Small intestine (tissue), 7 donors: ENCODE data around the gene AKR1E2. TPM values are rescaled to one million over a fixed set of nuclear protein-coding genes. Genes with fewer than 3 reads are reported as not detected.

Source experiments
- DNase-seq, 2 donors: peaks; one replicate each; pipeline versions ENCODE4 v3.0.0 to v3.0.0-alpha.2; 2013
- FAIRE-seq: peaks from 2 replicates; lab custom pipeline; 2012; peaks lifted over from hg19 to GRCh38; lab: Jason Lieb, UNC
- H3K27ac ChIP-seq, 3 donors: one replicate each; pipeline ENCODE4 v1.5.1; 2013; ENCODE audit warnings: low read length in 2 of 3, mild to moderate bottlenecking in 2 of 3, control low read depth in 1 of 3, inconsistent platforms in 1 of 3, low read depth in 1 of 3, moderate library complexity in 1 of 3
- H3K27me3 ChIP-seq, 3 donors: one replicate each; pipeline ENCODE4 v1.6.1; 2013; ENCODE audit warnings: low read length in 3 of 3, inconsistent platforms in 1 of 3; ENCODE audit not compliant: control insufficient read depth in 3 of 3, insufficient read depth in 3 of 3
- H3K36me3 ChIP-seq, 3 donors: one replicate each; pipeline ENCODE4 v1.6.1; 2013; ENCODE audit warnings: low read length in 3 of 3, inconsistent platforms in 1 of 3, low read depth in 1 of 3, mild to moderate bottlenecking in 1 of 3, moderate library complexity in 1 of 3; ENCODE audit not compliant: control insufficient read depth in 3 of 3, insufficient read depth in 2 of 3
- H3K4me1 ChIP-seq, 3 donors: one replicate each; pipeline ENCODE4 v1.6.1; 2013; ENCODE audit warnings: low read length in 2 of 3, inconsistent platforms in 1 of 3, low read depth in 1 of 3, mild to moderate bottlenecking in 1 of 3, moderate library complexity in 1 of 3; ENCODE audit not compliant: control insufficient read depth in 3 of 3, insufficient read depth in 2 of 3
- H3K4me3 ChIP-seq, 3 donors: one replicate each; pipeline ENCODE4 v1.5.1; 2013; ENCODE audit warnings: low read length in 3 of 3, control low read depth in 1 of 3, inconsistent platforms in 1 of 3, low read depth in 1 of 3, mild to moderate bottlenecking in 1 of 3, moderate library complexity in 1 of 3
- H3K9me3 ChIP-seq, 2 donors: one replicate each; pipeline ENCODE4 v1.6.1; 2013; ENCODE audit warnings: low read depth in 1 of 2, low read length in 1 of 2; ENCODE audit not compliant: control insufficient read depth in 2 of 2, insufficient read depth in 1 of 2
- WGBS, 3 donors: extraction: QIAGEN DNeasy Blood & Tissue Kit; methylation state at CpG; one replicate each; pipeline ENCODE4 v1.1.7; 2013; 5-methylcytosine and 5-hydroxymethylcytosine counted together
- polyA plus RNA-seq, 4 donors: library from polyadenylated mRNA; stranded (reverse) in 3 of 4; unstranded in 1 of 4; fragments of 200-250 nt in 3 of 4; fragments of 120-200 nt in 1 of 4; gene quantifications; one replicate each; pipeline versions ENCODE4 v1.2.1 to v1.2.3, GENCODE V29; 2013
- donor health status: healthy with polysubstance abuse.
- donor health status: control.
- donor health status: control.
- donor health status: Bipolar disorder and iron deficiency.
- donor health status: healthy.

AKR1E2 gene
- polyA plus RNA-seq, 4 donors, result 0.89 to 3.2 (median 1.8) TPM; not detected in 1

GRCh38 chr10:4867520-4868356 is 41.7 kb downstream of the AKR1E2 start:
- DNase-seq (no peak), FAIRE-seq (no peak)
- H3K4me1 ChIP-seq, result no peaks in the 10 kb centered on the region
- no peaks in the 10 kb centered on the region for H3K36me3 ChIP-seq
- no peak overlapping the region for H3K4me3 ChIP-seq
- H3K27me3 ChIP-seq, result no peaks in the 10 kb centered on the region
- no peaks in the 10 kb centered on the region for H3K9me3 ChIP-seq
- no peak overlapping the region for H3K27ac ChIP-seq
- 73 to 76% (median 75%) methylated on average over 9 of the region's 9 CpGs for WGBS, 3 donors

GRCh38 chr10:4868357-4868657 is 42.3 kb downstream of the AKR1E2 start:
- Histone ChIP-seq H3K27ac (no peak overlapping the region), H3K9me3 (no peaks in the 10 kb centered on the region), H3K4me3 (no peak overlapping the region), H3K4me1 (no peaks in the 10 kb centered on the region), H3K36me3 (no peaks in the 10 kb centered on the region), H3K27me3 (no peaks in the 10 kb centered on the region)
- WGBS, 3 donors, result 86 to 93% (median 93%) methylated on average over 3 of the region's 3 CpGs
- no peak for DNase-seq
- no peak for FAIRE-seq

GRCh38 chr10:4882704-4883078 is 56.7 kb downstream of the AKR1E2 start:
- H3K36me3 ChIP-seq, result no peaks in the 10 kb centered on the region
- WGBS, 3 donors, result 72 to 97% (median 82%) methylated on average over 2 of the region's 2 CpGs
- DNase-seq (no peak), FAIRE-seq (no peak)
- no peaks in the 10 kb centered on the region for H3K4me1 ChIP-seq
- no peak overlapping the region for H3K27ac ChIP-seq
- H3K9me3 ChIP-seq, result no peaks in the 10 kb centered on the region
- H3K4me3 ChIP-seq, result no peak overlapping the region
- no peaks in the 10 kb centered on the region for H3K27me3 ChIP-seq

GRCh38 chr10:4883079-4883739 is 57.2 kb downstream of the AKR1E2 start:
- no peak for FAIRE-seq
- H3K36me3 ChIP-seq, result no peaks in the 10 kb centered on the region
- no peaks in the 10 kb centered on the region for H3K9me3 ChIP-seq
- no peaks in the 10 kb centered on the region for H3K27me3 ChIP-seq
- no peak for DNase-seq
- H3K4me1 ChIP-seq, result no peaks in the 10 kb centered on the region
- H3K27ac ChIP-seq, result no peak overlapping the region
- H3K4me3 ChIP-seq, result no peak overlapping the region
- WGBS, 3 donors, result 65 to 76% (median 74%) methylated on average over 4 of the region's 4 CpGs

GRCh38 chr10:4885162-4885561 is 59.2 kb downstream of the AKR1E2 start:
- H3K4me1 ChIP-seq, result no peaks in the 10 kb centered on the region
- no peak overlapping the region for H3K27ac ChIP-seq
- H3K36me3 ChIP-seq, result no peaks in the 10 kb centered on the region
- H3K9me3 ChIP-seq, result no peaks in the 10 kb centered on the region
- H3K4me3 ChIP-seq, result no peak overlapping the region
- FAIRE-seq, result no peak
- H3K27me3 ChIP-seq, result no peaks in the 10 kb centered on the region
- DNase-seq, result no peak
- WGBS, 3 donors, result 54 to 63% (median 62%) methylated on average over 3 of the region's 3 CpGs

- Histone ChIP-seq H3K27me3 (no peaks in the 10 kb centered on the region), H3K27ac (no peak overlapping the region), H3K9me3 (no peaks in the 10 kb centered on the region), H3K4me3 (no peak overlapping the region), H3K36me3 (no peaks in the 10 kb centered on the region), H3K4me1 (no peaks in the 10 kb centered on the region)
- DNase-seq (no peak), FAIRE-seq (no peak)
- 79 to 92% (median 80%) methylated on average over 9 of the region's 9 CpGs for WGBS, 3 donors
These were observed 61.5 kb downstream of the AKR1E2 start for GRCh38 chr10:4887501-4887900.

- Histone ChIP-seq H3K4me1 (no peaks in the 10 kb centered on the region), H3K36me3 (no peaks in the 10 kb centered on the region), H3K9me3 (no peaks in the 10 kb centered on the region), H3K27me3 (no peaks in the 10 kb centered on the region), H3K4me3 (no peak overlapping the region), H3K27ac (no peak overlapping the region)
- DNase-seq, result no peak
- 61 to 63% (median 63%) methylated on average over 5 of the region's 5 CpGs for WGBS, 3 donors
- FAIRE-seq, result no peak
These were observed 62.2 kb downstream of the AKR1E2 start for GRCh38 chr10:4888236-4888635.

- Histone ChIP-seq H3K27me3 (no peaks in the 10 kb centered on the region), H3K4me3 (no peak overlapping the region), H3K36me3 (no peaks in the 10 kb centered on the region), H3K27ac (no peak overlapping the region), H3K4me1 (no peaks in the 10 kb centered on the region), H3K9me3 (no peaks in the 10 kb centered on the region)
- FAIRE-seq, result no peak
- DNase-seq, result no peak
- WGBS, 3 donors, result 84 to 94% (median 93%) methylated on average over 2 of the region's 2 CpGs
These were observed 64.0 kb downstream of the AKR1E2 start for GRCh38 chr10:4889959-4890358.
